Measurements from ENCODE around the gene SIAE.

Gene SIAE

DNA sequence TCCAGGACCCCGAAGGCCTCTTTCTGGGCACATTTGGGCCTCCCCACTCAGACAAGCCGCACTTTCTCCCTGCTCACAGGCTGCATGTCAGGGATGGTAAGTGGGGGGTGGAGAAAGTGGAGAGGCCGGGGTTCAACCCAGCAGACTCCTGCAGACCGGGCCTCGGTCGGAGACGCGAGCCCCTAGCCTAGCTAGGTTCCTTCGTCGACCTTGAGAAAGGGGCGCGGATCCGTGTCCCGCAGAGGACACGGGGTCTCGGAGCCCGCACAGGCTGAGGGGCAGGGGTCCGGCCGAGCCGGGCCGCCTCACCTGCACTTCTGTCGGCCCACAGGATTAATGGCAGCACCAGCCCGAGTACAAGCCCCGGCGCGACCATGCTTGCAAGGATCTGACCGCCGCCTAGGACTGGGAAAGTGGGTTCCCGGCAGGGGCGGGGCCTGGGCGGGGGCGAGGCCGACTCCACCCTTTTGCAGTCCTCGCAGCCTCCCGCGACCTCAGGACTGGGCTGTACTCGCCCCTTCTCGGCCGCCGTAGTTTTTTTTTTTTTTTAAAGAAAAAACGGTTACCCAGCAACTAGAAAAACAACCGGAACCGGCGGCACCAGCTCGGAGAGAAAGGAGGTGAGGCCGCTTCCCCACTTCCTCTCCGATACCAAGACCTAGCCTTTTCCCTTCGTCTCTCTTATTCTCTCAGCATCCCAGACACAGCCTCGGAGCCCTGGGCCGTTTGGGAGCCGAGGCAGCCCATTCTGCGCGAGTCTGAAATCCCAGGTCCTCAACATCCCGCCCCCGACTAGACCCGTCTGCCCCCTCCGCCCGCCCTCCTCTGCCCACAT, at the start of gene SIAE, which contains the start of gene SPA17:
Gene SIAE (minus strand): TSS at position 407 of the 835 bp plus-strand sequence. CDS start 31 bp downstream, at position 376.
Gene SPA17 (plus strand): TSS at position 572 of the 835 bp plus-strand sequence. CDS start 1,361 bp downstream, outside the sequence.
- no CpG with 5 or more reads among the region's 58 CpGs for WGBS (ENCODE audit: insufficient coverage, insufficient read length)
- Histone ChIP-seq H3K27ac (ENCODE audit: low read length) (no peak within 1 kb of the TSS), H3K27me3 (ENCODE audit: control insufficient read depth, insufficient read depth, low read length) (peaks cover 7% of the 10 kb centered on the region; the same call in 1 of the 2 replicates), H3K9me3 (ENCODE audit: control insufficient read depth, insufficient read depth, low read length) (no peaks in the 10 kb centered on the region), H3K4me3 (ENCODE audit: low read length) (peak within 1 kb of the TSS; percentile 90), H3K36me3 (ENCODE audit: control insufficient read depth, insufficient read depth, low read length) (no peaks in the 10 kb centered on the region), H3K4me1 (ENCODE audit: control insufficient read depth, insufficient read depth, low read length) (no peaks in the 10 kb centered on the region)
- no peak for DNase-seq (ENCODE audit: low read depth, low spot score)

DNA sequence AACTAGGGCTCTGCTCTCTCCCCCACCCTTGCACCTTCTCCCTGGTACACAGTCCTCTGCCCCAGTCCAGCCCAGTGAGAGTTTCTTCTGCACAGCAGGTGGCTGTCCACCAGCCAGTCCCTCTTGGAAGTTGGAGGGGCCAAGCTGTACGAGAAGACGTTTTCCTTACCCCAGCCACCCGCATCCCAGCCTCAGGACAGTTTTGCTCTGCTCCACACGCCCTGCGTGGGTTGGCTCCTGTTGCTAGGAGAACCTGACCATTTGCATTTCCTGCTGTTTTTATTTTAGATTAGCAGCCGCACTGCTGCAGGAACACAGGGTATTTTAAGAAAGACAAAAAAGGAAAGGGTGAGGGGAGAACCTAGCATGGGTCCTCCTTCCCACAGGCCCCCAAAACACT, 48.6 kb upstream of the SIAE start:
- Histone ChIP-seq H3K27me3 (ENCODE audit: control insufficient read depth, insufficient read depth, low read length) (peaks cover 51% of the 10 kb centered on the region), H3K9me3 (ENCODE audit: control insufficient read depth, insufficient read depth, low read length) (no peaks in the 10 kb centered on the region), H3K36me3 (ENCODE audit: control insufficient read depth, insufficient read depth, low read length) (no peaks in the 10 kb centered on the region), H3K4me3 (ENCODE audit: low read length) (no peak overlapping the region), H3K27ac (ENCODE audit: low read length) (no peak overlapping the region), H3K4me1 (ENCODE audit: control insufficient read depth, insufficient read depth, low read length) (peaks cover 6% of the 10 kb centered on the region)
- no CpG with 5 or more reads among the region's 6 CpGs for WGBS (ENCODE audit: insufficient coverage, insufficient read length)
- DNase-seq (ENCODE audit: low read depth, low spot score): no peak

DNA sequence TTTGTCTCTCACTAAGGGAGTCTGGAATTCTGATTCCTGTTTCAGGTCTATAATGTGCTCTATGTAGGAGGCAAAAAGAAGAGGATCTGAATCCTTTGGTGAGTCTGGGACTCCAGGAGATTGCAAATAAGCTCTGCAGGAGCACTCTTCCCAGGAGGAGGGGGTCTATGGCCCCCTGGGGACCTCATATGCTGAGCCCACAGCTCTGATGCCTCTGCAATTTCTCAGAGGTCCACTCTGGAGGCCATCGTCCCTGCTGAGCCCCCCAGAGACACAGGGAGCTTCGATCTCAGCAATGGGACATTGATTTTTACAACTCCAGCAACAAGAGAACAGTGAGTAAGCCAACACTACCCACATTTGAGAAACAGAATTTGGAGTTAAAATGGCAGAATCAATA, 46.0 kb upstream of the SIAE start:
- Histone ChIP-seq H3K4me3 (ENCODE audit: low read length) (no peak overlapping the region), H3K9me3 (ENCODE audit: control insufficient read depth, insufficient read depth, low read length) (no peaks in the 10 kb centered on the region), H3K4me1 (ENCODE audit: control insufficient read depth, insufficient read depth, low read length) (no peaks in the 10 kb centered on the region), H3K27ac (ENCODE audit: low read length) (no peak overlapping the region), H3K36me3 (ENCODE audit: control insufficient read depth, insufficient read depth, low read length) (no peaks in the 10 kb centered on the region), H3K27me3 (ENCODE audit: control insufficient read depth, insufficient read depth, low read length) (peaks cover 63% of the 10 kb centered on the region)
- no CpG with 5 or more reads among the region's 2 CpGs for WGBS (ENCODE audit: insufficient coverage, insufficient read length)
- DNase-seq (ENCODE audit: low read depth, low spot score): no peak

- DNase-seq (ENCODE audit: low read depth, low spot score): no peak
- peaks cover 63% of the 10 kb centered on the region for H3K27me3 ChIP-seq (ENCODE audit: control insufficient read depth, insufficient read depth, low read length)
- WGBS (ENCODE audit: insufficient coverage, insufficient read length): no CpG with 5 or more reads among the region's 14 CpGs
Measured at GRCh38 chr11:124718801-124719200, 45.3 kb upstream of the SIAE start.

GRCh38 chr11:124717786-124718651, 44.5 kb upstream of the SIAE start:
- Histone ChIP-seq H3K9me3 (ENCODE audit: control insufficient read depth, insufficient read depth, low read length) (no peaks in the 10 kb centered on the region), H3K27me3 (ENCODE audit: control insufficient read depth, insufficient read depth, low read length) (peaks cover 63% of the 10 kb centered on the region)
- DNase-seq (ENCODE audit: low read depth, low spot score): no peak

More at GRCh38 chr11:124718801-124719200, 45.3 kb upstream of the SIAE start:
- H3K36me3 ChIP-seq (ENCODE audit: control insufficient read depth, insufficient read depth, low read length): no peaks in the 10 kb centered on the region
- no peak overlapping the region for H3K4me3 ChIP-seq (ENCODE audit: low read length)
- no peaks in the 10 kb centered on the region for H3K9me3 ChIP-seq (ENCODE audit: control insufficient read depth, insufficient read depth, low read length)
- no peaks in the 10 kb centered on the region for H3K4me1 ChIP-seq (ENCODE audit: control insufficient read depth, insufficient read depth, low read length)
- no peak overlapping the region for H3K27ac ChIP-seq (ENCODE audit: low read length)

GRCh38 chr11:124717421-124717785, 43.9 kb upstream of the SIAE start:
- Histone ChIP-seq H3K27ac (ENCODE audit: low read length) (no peak overlapping the region), H3K9me3 (ENCODE audit: control insufficient read depth, insufficient read depth, low read length) (no peaks in the 10 kb centered on the region), H3K36me3 (ENCODE audit: control insufficient read depth, insufficient read depth, low read length) (no peaks in the 10 kb centered on the region), H3K4me1 (ENCODE audit: control insufficient read depth, insufficient read depth, low read length) (no peaks in the 10 kb centered on the region), H3K4me3 (ENCODE audit: low read length) (no peak overlapping the region), H3K27me3 (ENCODE audit: control insufficient read depth, insufficient read depth, low read length) (peaks cover 58% of the 10 kb centered on the region)
- WGBS (ENCODE audit: insufficient coverage, insufficient read length): no CpG with 5 or more reads among the region's 7 CpGs
- no peak for DNase-seq (ENCODE audit: low read depth, low spot score)

More at GRCh38 chr11:124717786-124718651, 44.5 kb upstream of the SIAE start:
- WGBS (ENCODE audit: insufficient coverage, insufficient read length): no CpG with 5 or more reads among the region's 45 CpGs
- Histone ChIP-seq H3K36me3 (ENCODE audit: control insufficient read depth, insufficient read depth, low read length) (no peaks in the 10 kb centered on the region), H3K4me3 (ENCODE audit: low read length) (peak overlapping the region; percentile 32; the same call in 1 of the 2 replicates), H3K27ac (ENCODE audit: low read length) (no peak overlapping the region), H3K4me1 (ENCODE audit: control insufficient read depth, insufficient read depth, low read length) (no peaks in the 10 kb centered on the region)

DNA sequence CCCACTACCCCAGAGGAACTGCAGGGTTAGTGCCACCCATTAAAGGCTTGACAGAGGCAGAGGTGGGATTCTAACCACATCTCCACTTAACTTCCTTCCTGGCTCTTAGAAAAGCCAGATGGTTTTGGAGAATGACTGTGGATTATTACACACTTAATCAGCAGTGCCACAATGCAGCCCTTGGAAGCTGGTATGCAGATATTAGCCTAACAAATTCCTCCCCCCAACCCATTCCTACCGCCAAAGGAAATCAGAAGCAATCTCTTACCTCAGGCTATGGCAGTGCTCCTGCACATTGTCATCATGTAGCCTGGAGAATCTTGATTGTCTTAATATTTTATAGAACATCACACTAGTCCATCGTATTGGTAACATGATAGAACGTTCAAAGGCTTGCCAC, 43.1 kb upstream of the SIAE start:
- Histone ChIP-seq H3K27ac (ENCODE audit: low read length) (no peak overlapping the region), H3K4me1 (ENCODE audit: control insufficient read depth, insufficient read depth, low read length) (no peaks in the 10 kb centered on the region), H3K27me3 (ENCODE audit: control insufficient read depth, insufficient read depth, low read length) (peaks cover 51% of the 10 kb centered on the region), H3K9me3 (ENCODE audit: control insufficient read depth, insufficient read depth, low read length) (no peaks in the 10 kb centered on the region), H3K4me3 (ENCODE audit: low read length) (no peak overlapping the region), H3K36me3 (ENCODE audit: control insufficient read depth, insufficient read depth, low read length) (no peaks in the 10 kb centered on the region)
- DNase-seq (ENCODE audit: low read depth, low spot score): no peak
- WGBS (ENCODE audit: insufficient coverage, insufficient read length): no CpG with 5 or more reads among the region's 3 CpGs

DNA sequence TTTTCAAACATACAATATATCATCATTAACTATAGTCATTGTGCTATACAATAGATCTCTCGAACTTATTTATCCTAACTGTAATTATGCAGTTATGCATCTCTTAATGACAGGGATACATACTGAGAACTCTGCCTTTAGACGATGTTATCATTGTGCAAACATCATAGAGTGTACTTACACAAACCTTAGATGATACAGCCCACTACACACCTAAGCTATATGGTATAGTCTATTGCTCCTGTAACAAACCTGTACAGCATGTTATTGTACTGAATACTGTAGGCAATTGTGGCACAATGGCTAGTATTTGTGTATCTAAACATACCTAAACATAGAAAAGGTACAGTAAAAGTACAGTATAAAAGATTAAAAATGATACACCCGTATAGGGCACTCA, 38.9 kb upstream of the SIAE start:
- DNase-seq (ENCODE audit: low read depth, low spot score): no peak
- Histone ChIP-seq H3K4me3 (ENCODE audit: low read length) (no peak overlapping the region), H3K36me3 (ENCODE audit: control insufficient read depth, insufficient read depth, low read length) (no peaks in the 10 kb centered on the region), H3K27me3 (ENCODE audit: control insufficient read depth, insufficient read depth, low read length) (peaks cover 16% of the 10 kb centered on the region), H3K4me1 (ENCODE audit: control insufficient read depth, insufficient read depth, low read length) (no peaks in the 10 kb centered on the region), H3K27ac (ENCODE audit: low read length) (no peak overlapping the region), H3K9me3 (ENCODE audit: control insufficient read depth, insufficient read depth, low read length) (no peaks in the 10 kb centered on the region)
- no CpG with 5 or more reads among the region's 3 CpGs for WGBS (ENCODE audit: insufficient coverage, insufficient read length)

DNA sequence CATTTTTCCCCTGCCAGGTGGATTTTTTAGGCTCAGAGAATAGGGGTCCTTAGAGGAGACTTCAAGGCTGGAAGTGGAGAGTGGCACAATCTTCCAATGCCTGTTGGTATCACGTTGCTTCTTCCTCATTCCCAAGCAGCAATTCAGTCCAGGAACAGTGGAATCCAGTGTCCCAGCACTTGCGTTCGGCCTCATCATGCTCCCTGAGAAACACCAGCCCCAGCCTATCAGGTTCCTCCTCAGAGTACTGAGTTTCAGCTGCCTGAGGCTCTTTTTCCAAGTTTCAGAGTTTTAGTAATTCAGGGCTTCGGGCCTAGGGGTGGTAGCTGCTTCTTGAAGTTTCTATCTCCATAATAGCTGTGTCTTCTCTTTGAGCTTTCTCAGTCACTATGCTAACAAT, 34.3 kb upstream of the SIAE start:
- Histone ChIP-seq H3K36me3 (ENCODE audit: control insufficient read depth, insufficient read depth, low read length) (no peaks in the 10 kb centered on the region), H3K4me1 (ENCODE audit: control insufficient read depth, insufficient read depth, low read length) (no peaks in the 10 kb centered on the region), H3K27ac (ENCODE audit: low read length) (no peak overlapping the region), H3K4me3 (ENCODE audit: low read length) (no peak overlapping the region), H3K27me3 (ENCODE audit: control insufficient read depth, insufficient read depth, low read length) (no peaks in the 10 kb centered on the region), H3K9me3 (ENCODE audit: control insufficient read depth, insufficient read depth, low read length) (no peaks in the 10 kb centered on the region)
- WGBS (ENCODE audit: insufficient coverage, insufficient read length): no CpG with 5 or more reads among the region's 4 CpGs
- DNase-seq (ENCODE audit: low read depth, low spot score): no peak

- no peak for DNase-seq (ENCODE audit: low read depth, low spot score)
- Histone ChIP-seq H3K27ac (ENCODE audit: low read length) (no peak overlapping the region), H3K27me3 (ENCODE audit: control insufficient read depth, insufficient read depth, low read length) (no peaks in the 10 kb centered on the region), H3K9me3 (ENCODE audit: control insufficient read depth, insufficient read depth, low read length) (no peaks in the 10 kb centered on the region), H3K36me3 (ENCODE audit: control insufficient read depth, insufficient read depth, low read length) (no peaks in the 10 kb centered on the region), H3K4me3 (ENCODE audit: low read length) (no peak overlapping the region), H3K4me1 (ENCODE audit: control insufficient read depth, insufficient read depth, low read length) (no peaks in the 10 kb centered on the region)
Measured at GRCh38 chr11:124700028-124700427, 26.5 kb upstream of the SIAE start.
